T-helper 2 cell treated with Interferon-gamma antibody and Interleukin-4, amounts not matched to agents 5 μg/mL and 100 μg/mL, for 36 hours (primary cell): ENCODE results near the gene ACER1.
"Not testable (repeated sequence)": the region's sequence is repeated elsewhere in the genome, so short reads cannot be mapped to it uniquely, and the experiment has no call there.

Experiments used
- DNase-seq: peaks from one replicate; pipeline ENCODE4 v3.0.0; 2021; ENCODE audit warnings: low spot score
- H3K27ac Mint-ChIP-seq: one replicate; pipeline ENCODE4 v1.8.0; 2021; ENCODE audit warnings: mild to moderate bottlenecking, mixed read lengths
- H3K27me3 Mint-ChIP-seq: one replicate; pipeline ENCODE4 v1.8.0; 2021; ENCODE audit warnings: low read depth, mixed read lengths
- H3K36me3 Mint-ChIP-seq: one replicate; pipeline ENCODE4 v1.8.0; 2021; ENCODE audit warnings: low read depth, mixed read lengths
- H3K4me1 Mint-ChIP-seq: one replicate; pipeline ENCODE4 v1.8.0; 2021; ENCODE audit warnings: low read depth, mixed read lengths
- H3K4me3 Mint-ChIP-seq: one replicate; pipeline ENCODE4 v1.8.0; 2022; ENCODE audit warnings: mild to moderate bottlenecking, moderate library complexity, mixed read lengths
- H3K9me3 Mint-ChIP-seq: one replicate; pipeline ENCODE4 v1.8.0; 2021; ENCODE audit warnings: mixed read lengths

The ACER1 gene

DNA sequence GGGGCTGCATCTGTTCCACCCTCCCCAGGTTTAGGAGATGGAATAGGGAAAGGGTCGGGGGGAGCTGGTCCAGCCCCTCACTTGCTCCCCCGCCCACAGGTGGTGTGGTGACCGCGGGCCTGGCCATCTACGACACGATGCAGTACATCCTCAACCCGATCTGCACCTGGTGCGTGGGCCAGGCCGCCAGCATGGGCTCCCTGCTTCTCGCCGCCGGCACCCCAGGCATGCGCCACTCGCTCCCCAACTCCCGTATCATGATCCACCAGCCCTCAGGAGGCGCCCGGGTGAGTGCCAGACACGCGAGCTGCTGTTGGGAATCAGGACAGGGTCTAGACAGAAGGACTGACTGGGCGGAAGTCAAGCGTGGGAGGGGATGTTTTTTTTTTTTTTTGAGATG is 30.9 kb upstream of the ACER1 start:
- H3K36me3 Mint-ChIP-seq = peaks cover 48% of the 10 kb centered on the region

DNA sequence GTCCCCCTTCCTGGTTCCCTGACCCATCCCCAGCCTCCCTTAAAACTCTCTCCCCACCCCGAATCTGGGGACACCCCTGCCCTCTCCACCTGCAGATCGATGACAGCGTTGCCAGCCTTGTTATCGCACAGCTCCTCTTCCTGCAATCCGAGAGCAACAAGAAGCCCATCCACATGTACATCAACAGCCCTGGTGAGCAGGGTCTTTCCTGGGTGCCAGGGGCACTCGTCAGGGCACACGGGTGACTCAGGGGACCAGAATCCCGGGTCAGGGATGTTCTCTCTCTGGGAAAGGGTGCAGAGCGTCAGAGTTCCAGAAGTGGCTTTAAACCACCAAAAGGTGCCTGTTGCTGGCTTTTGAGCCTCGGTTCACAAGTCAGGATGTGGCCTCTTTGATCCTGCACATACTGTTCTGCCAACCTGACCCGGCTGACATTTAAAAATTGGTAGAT is 29.0 kb upstream of the ACER1 start:
- peak overlapping the region; percentile 100 for H3K27ac Mint-ChIP-seq
- H3K4me1 Mint-ChIP-seq = peaks cover 11% of the 10 kb centered on the region
- no peaks in the 10 kb centered on the region for H3K9me3 Mint-ChIP-seq
- DNase-seq = peak; percentile 18
- no peaks in the 10 kb centered on the region for H3K27me3 Mint-ChIP-seq
- peak overlapping the region; percentile 99 for H3K4me3 Mint-ChIP-seq
- H3K36me3 Mint-ChIP-seq = peaks cover 36% of the 10 kb centered on the region

More for the DNA sequence above, 30.9 kb upstream of the ACER1 start:
- Mint-ChIP-seq H3K4me3 (peak overlapping the region; percentile 29), H3K4me1 (peaks cover 11% of the 10 kb centered on the region), H3K27ac (peak overlapping the region; percentile 67), H3K27me3 (no peaks in the 10 kb centered on the region), H3K9me3 (no peaks in the 10 kb centered on the region)
- DNase-seq = no peak

DNA sequence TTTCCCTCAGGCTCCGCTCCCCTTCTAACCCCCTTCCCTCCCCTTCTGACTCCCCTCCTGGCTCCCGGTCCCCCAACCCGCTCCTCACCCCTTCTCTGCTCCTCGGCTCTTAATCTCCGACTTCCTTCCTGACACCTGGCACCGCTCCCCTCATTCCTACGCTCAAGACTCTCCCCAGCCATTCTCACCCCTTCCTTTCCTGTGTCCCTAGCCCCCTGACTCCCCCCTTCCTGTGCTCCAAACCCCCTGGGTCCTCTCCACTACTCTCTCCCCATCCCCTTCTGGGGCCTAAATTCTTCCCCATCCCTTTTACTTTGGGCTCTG is 28.6 kb upstream of the ACER1 start:
- no peak for DNase-seq
- Mint-ChIP-seq H3K27ac (peak overlapping the region; percentile 100), H3K9me3 (no peaks in the 10 kb centered on the region), H3K4me1 (peaks cover 11% of the 10 kb centered on the region), H3K27me3 (no peaks in the 10 kb centered on the region), H3K36me3 (peaks cover 34% of the 10 kb centered on the region), H3K4me3 (peak overlapping the region; percentile 99)

DNA sequence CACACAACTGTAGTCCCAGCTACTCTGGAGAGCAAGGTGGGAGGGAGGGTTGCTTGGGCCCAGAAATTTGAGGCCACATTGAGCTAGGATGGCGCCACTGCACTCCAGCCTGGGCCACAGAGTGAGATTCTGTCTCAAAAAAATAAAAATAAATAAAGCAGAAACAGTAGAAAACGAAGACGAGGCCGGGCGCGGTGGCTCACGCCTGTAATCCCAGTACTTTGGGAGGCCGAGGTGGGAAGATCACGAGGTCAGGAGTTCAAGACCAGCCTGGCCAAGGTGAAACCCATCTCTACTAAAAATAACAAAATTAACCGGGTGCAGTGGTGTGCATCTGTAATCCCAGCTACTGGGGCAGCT is 27.4 kb upstream of the ACER1 start:
- not testable (repeated sequence) for H3K9me3 Mint-ChIP-seq, DNase-seq, H3K27me3 Mint-ChIP-seq
- H3K4me1 Mint-ChIP-seq = peaks cover 11% of the 10 kb centered on the region
- H3K36me3 Mint-ChIP-seq = peaks cover 26% of the 10 kb centered on the region
- H3K4me3 Mint-ChIP-seq = peak overlapping the region; percentile 99
- H3K27ac Mint-ChIP-seq = peak overlapping the region; percentile 100

DNA sequence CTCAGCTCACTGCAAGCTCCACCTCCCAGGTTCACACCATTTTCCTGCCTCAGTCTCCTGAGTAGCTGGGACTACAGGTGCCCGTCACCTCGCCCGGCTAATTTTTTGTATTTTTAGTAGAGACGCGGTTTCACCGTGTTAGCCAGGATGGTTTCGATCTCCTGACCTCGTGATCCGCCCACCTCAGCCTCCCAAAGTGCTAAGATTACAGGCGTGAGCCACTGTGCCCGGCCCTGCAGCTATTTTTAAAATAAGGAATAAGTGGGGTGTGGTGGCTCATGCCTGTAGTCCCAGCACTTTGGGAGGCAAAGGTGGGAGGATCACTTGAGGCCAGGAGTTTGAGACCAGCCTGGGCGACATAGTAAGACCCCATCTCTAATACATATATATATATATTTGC is 27.0 kb upstream of the ACER1 start:
- H3K4me1 Mint-ChIP-seq = peaks cover 11% of the 10 kb centered on the region
- H3K27ac Mint-ChIP-seq, H3K9me3 Mint-ChIP-seq, DNase-seq, H3K27me3 Mint-ChIP-seq: not testable (repeated sequence)
- H3K4me3 Mint-ChIP-seq = peak overlapping the region; percentile 57
- H3K36me3 Mint-ChIP-seq = peaks cover 22% of the 10 kb centered on the region

DNA sequence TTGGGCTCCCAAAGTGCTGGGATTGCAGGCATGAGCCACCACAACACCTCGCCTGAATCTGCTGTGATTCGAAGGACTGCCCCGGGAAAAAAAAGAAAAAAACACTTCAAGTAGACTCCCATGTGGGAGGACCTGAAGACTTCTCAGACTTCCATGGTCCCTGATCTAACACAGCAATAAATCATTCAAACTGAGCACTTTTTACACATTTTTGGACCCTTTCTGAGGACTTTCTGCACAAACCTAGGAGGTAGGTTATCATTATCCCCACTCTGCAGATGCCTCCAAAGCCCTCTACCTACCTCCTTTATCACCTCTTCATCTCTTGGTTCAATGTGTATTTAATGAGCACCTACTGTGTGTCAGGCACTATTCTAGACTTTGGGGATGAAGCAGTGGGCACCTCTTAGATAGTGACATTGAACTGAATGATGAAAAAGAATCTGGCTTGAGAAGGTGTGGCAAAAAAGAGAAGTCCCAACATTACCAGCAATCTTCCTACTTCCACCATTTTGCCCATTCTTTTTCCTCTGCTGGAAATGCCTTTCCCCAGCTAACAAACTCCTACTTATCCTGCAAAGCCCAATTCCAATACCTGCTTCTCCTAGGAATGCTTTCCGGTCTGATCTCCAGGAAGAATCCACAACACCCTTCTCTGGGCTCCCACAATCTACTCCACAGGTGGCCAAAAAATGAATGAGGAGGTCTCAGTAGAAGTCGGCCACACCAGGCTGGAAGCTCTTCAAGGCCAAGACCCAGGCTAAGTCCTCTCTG is 26.3 kb upstream of the ACER1 start:
- Mint-ChIP-seq H3K4me1 (peaks cover 11% of the 10 kb centered on the region), H3K4me3 (no peak overlapping the region), H3K27ac (no peak overlapping the region)

DNA sequence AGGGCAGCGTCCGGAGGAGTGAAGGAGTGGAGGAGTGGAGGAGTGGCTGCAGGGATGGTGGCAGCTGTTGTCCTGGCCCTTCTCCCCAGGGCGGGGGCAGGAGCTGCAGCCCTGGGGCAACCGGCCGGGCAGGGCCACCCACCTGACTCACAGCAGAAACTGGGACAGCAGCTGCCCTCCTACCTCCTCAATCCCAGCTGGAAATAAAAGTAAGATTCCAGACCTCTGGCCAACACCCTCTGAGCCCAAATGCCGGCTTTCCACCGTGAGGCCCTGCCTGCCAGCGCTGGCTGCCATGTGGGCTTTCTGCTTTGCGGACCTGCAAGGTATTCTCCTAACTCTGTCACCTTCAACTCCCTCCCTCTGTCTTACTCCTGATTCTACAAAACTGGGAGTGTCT is 24.6 kb upstream of the ACER1 start:
- DNase-seq = no peak
- Mint-ChIP-seq H3K4me1 (peaks cover 8% of the 10 kb centered on the region), H3K9me3 (no peaks in the 10 kb centered on the region), H3K27me3 (no peaks in the 10 kb centered on the region), H3K4me3 (no peak overlapping the region), H3K27ac (no peak overlapping the region), H3K36me3 (peaks cover 9% of the 10 kb centered on the region)

More for the DNA sequence above, 26.3 kb upstream of the ACER1 start:
- Mint-ChIP-seq H3K9me3 (no peaks in the 10 kb centered on the region), H3K36me3 (peaks cover 17% of the 10 kb centered on the region), H3K27me3 (no peaks in the 10 kb centered on the region)
- no peak for DNase-seq

DNA sequence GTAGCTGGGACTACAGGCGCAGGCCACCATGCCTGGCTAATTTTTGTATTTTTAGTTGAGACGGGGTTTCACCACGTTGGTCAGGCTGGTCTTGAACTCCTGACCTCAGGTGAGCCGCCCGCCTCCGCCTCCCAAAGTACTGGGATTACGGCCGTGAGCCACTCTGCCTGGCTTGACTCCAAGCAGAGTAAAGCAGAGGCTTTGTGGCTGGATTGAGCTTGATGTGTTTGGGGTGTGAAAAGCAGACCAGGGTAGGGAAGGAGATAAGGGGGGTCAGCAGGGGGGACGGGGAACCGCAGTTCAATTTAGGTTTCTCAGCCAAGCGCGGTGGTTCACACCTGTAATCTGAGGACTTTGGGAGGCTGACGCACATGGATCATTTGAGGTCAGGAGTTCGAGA is 23.8 kb upstream of the ACER1 start:
- Mint-ChIP-seq H3K4me1 (peaks cover under 1% of the 10 kb centered on the region), H3K9me3 (no peaks in the 10 kb centered on the region), H3K27me3 (no peaks in the 10 kb centered on the region), H3K36me3 (peaks cover 2% of the 10 kb centered on the region), H3K4me3 (no peak overlapping the region), H3K27ac (no peak overlapping the region)
- DNase-seq = no peak

DNA sequence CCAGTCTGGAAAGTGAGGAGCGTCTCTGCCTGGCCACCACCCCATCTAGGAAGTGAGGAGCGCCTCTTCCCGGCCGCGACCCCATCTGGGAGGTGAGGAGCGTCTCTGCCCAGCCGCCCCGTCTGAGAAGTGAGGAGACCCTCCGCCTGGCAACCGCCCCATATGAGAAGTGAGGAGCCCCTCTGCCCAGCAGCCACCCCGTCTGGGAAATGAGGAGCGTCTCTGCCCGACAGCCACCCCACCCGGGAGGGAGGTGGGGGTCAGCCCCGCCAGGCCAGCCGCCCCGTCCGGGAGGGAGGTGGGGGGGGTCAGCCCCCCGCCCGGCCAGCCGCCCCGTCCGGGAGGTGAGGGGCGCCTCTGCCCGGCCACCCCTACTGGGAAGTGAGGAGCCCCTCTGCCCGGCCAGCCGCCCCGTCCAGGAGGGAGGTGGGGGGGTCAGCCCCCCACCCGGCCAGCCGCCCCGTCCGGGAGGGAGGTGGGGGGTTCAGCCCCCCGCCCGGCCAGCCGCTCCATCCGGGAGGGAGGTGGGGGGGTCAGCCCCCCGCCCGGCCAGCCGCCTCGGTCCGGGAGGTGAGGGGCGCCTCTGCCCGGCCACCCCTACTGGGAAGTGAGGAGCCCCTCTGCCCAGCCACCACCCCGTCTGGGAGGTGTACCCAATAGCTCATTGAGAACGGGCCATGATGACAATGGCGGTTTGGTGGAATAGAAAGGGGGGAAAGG is 22.1 kb upstream of the ACER1 start:
- not testable (repeated sequence) for H3K27me3 Mint-ChIP-seq, H3K27ac Mint-ChIP-seq, H3K4me1 Mint-ChIP-seq, DNase-seq, H3K36me3 Mint-ChIP-seq, H3K4me3 Mint-ChIP-seq, H3K9me3 Mint-ChIP-seq

DNA sequence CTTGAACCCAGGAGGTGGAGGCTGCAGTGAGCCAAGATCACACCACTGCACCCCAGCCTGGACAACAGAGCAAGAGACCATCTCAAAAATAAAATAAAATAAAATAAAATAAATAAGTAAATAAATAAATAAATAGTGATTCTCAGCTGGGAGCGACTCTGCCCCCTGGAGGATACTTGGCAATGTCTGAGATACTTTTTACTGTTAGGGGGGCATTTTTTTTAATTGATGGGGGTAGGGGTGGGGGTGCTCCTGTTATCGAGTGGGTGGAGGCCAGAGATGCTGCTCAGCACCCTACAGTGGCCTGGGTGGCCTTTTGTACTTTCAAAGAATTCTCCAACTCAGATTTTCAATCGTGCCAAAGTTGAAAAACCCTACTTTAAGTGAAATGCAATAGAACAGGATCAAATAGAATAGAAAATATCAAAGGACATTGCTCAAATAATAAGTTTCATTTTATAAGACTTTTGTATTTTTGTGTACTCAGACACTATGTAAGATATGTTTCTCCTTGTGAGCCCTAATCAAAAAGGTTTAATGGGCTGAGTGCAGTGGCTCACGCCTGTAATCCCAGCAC is 20.8 kb upstream of the ACER1 start:
- no peak for DNase-seq
- H3K27ac Mint-ChIP-seq = no peak overlapping the region
- H3K9me3 Mint-ChIP-seq = no peaks in the 10 kb centered on the region

DNA sequence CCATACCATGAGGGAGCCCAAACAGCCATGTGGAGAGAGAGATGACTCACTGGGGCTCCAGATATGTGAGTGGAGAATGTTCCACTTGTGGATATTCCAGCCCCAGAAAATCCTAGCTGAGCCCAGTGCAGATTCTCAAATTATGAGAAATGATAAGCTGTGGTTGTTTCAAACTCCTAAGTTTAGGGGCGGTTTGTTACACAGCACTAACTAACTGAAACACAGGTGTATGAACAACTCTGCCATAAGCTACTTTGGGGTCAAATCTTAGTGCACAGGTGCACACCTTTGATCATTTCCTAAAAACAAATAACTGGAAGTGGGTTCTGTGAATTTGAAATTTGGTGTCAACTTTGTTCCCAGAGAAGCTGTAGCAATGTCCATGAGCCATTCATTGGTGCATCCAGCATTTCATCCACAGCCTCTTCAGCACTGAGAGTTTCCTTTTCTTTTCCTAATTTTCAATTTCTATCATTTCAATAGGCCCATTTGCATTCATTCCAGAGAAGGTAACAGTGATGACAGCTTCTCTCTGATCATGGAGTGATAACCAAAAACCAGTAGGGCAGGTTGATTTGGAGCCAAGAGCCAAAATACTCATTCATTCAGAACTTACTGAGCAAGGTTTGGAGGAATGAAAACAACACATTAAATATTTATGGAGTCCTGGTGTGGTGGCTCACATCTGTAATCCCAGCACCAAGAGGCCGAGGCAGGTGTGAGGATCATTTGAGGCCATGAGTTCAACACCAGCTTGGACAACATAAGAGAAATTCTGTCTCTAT is 19.2 kb upstream of the ACER1 start:
- Mint-ChIP-seq H3K9me3 (no peaks in the 10 kb centered on the region), H3K36me3 (no peaks in the 10 kb centered on the region), H3K27me3 (no peaks in the 10 kb centered on the region), H3K27ac (no peak overlapping the region), H3K4me1 (no peaks in the 10 kb centered on the region), H3K4me3 (no peak overlapping the region)
- DNase-seq = no peak

More for the DNA sequence above, 20.8 kb upstream of the ACER1 start:
- H3K27me3 Mint-ChIP-seq = no peaks in the 10 kb centered on the region
- no peaks in the 10 kb centered on the region for H3K4me1 Mint-ChIP-seq
- no peak overlapping the region for H3K4me3 Mint-ChIP-seq
- H3K36me3 Mint-ChIP-seq = no peaks in the 10 kb centered on the region

DNA sequence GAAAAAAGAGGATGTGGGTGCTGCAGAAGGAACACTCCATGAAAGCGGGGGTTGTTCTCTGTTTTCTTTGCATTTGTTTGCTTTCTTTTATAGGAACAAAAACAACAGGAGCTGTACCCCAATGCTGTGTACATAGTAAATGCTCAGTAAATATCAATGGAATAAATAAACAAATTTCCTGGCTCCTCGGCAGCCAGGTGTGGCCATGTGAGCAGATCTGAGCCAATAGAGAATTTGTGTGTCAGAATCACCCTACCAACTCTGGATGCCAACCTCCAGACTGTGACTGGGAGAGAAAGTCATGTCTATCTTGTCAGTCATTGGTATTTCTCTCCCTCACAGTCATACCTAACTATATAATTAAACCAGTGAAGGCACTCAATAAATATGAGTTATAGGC is 17.3 kb upstream of the ACER1 start:
- Mint-ChIP-seq H3K36me3 (no peaks in the 10 kb centered on the region), H3K27me3 (no peaks in the 10 kb centered on the region), H3K9me3 (no peaks in the 10 kb centered on the region), H3K4me1 (no peaks in the 10 kb centered on the region), H3K27ac (no peak overlapping the region), H3K4me3 (no peak overlapping the region)
- DNase-seq = no peak

DNA sequence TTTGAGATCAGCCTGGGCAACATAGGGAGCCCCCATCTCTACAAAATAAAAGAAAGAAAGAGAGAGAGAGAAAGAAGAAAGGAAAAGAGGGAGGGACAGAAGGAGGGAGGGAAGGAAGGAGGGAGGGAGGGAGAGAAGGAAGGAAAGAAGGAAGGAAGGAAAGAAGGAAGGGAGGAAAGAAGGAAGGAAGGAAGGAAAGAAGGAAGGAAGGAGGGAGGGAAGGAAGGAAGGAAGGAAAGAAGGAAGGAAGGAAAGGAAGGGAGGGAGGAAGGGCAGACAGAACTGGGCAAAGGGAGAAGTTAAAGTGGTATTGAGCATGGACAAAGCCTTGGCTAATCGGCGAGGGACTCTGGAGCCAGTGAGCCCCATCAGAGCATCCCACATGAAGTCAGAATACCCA is 15.9 kb upstream of the ACER1 start:
- H3K4me1 Mint-ChIP-seq, H3K9me3 Mint-ChIP-seq, H3K4me3 Mint-ChIP-seq, DNase-seq, H3K27me3 Mint-ChIP-seq, H3K27ac Mint-ChIP-seq, H3K36me3 Mint-ChIP-seq: not testable (repeated sequence)

DNA sequence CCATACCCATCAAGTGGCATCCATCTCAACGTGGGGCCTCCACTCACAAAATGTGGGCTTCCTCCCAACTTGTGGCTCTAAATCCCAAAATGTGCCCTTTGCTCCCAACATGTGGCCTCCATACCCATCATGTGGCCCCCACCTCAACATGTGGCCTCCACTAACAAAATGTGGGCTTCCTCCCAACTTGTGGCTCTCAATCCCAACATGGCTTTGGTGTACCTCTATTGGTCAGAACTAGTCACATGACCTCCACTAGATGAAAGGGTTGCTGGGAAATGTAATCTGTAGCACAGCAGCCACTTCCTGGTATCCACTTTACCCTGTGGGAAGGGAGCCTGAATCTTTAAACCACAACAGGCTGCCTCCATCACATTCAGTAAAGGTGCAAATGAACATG is 10.1 kb upstream of the ACER1 start:
- H3K4me1 Mint-ChIP-seq = no peaks in the 10 kb centered on the region

More for the DNA sequence above, 10.1 kb upstream of the ACER1 start:
- Mint-ChIP-seq H3K27me3 (no peaks in the 10 kb centered on the region), H3K9me3 (no peaks in the 10 kb centered on the region), H3K27ac (no peak overlapping the region), H3K4me3 (no peak overlapping the region), H3K36me3 (no peaks in the 10 kb centered on the region)
- DNase-seq = no peak
